Measurements from ENCODE around the gene DNAJA3.

DNAJA3 gene

GRCh38 chr16:4425378-4426020 lies at the start of gene DNAJA3:
Gene DNAJA3 (plus strand): TSS chr16:4425868. CDS start chr16:4425882, 14 bp downstream.
- DNase-seq (ENCODE audit: low read depth in 2 of 2) = peak; percentile 82 to 86

DNA sequence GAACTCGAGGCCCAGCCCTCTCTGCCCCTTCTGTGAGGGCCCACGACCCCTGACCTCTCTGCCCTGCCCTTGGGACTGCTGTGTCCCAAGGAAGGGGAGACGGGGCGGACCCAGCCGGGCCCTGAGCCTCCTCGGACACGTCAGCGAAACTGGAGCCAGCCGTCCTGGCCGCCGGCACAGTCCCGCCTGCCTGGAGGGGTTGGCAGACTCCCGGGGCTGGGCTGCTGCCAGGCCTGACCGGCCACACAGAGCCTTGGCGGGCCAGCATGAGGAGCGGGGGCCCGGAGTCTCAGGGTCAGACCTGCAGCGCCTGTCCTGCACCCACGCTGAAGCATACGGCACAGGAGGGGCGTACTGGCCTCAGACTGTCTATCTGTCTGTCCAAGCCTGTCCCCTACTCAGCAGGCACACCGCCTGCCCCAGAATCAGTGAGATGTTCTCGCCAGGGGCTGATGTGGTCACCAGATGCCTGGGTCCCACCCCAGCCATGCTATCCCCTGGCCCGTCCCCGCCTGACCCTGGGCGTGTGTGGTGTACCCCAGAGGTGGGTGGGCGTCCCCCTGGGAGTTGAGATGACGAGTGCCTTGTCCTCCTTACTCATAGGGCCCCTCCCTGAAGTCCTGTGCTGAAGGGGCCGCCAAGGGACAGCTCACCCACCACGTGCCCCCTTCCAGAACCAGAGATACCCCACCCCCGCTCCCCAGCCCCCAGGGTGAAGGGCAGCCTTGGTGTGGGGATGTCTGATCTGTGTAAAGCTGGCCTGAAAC lies 49.4 kb upstream of the DNAJA3 start:
- no peak for DNase-seq (ENCODE audit: low read depth in 2 of 2)

DNA sequence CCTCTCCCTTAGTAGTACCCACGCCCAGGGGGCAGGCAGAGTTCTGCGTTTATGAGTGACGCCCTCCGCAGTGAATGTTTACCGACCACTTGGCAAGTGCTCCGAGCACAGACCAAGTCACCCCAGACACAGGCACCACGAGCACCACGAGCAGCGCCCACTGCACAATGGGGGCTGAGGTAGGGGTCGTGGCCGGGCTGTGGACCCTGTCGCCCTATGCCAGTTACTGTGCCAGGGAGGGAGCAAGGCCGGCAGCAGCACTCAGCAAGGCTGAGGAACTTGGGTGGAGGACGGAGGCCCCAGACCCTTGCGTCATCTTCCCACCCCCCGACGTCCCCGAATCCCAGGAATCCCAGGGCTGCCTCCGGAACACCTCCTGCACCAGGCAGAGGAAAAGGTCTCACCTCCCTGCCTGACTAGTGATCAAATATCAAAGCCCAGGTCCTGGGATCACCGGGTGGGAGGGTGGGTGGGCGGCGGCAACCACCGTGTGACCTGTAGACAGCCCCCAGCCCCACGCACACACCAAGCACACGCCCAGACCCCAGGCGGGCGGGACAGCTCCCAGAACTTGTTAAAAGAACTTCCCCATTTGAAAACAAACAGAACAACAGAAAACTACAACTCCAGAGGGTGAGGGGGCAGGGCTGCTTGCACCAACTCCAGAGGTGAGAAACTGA lies 48.6 kb upstream of the DNAJA3 start:
- no peak for DNase-seq (ENCODE audit: low read depth in 2 of 2)

DNA sequence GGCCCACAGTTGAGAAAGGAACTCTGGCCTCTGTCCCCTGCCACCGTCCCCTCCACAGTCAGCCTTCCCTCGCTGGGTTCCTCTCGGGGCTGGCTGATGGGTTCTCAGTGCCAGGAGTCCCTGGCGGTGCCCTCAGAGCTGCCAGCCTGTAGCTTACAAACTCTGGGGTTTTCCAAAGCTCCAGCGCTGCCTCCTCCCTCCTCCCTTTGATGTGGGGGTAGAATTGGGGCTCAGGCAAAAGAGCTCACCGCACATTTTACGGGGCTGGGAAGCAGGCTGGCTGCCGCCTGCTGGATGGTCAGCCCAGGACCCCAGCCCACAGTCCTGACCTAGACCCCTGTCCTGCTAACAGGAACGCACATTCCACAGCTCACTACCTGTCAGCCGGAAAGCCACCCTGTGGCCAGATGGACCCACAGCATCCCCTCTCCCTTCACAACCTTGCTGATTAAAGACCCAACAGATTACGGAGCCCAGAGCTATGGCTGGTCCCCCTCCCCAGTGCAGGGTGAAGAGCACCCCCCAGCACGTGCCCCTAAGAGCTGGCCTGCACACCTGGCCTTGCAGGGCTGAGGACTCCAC lies 48.0 kb upstream of the DNAJA3 start:
- DNase-seq (ENCODE audit: low read depth in 2 of 2) = no peak

DNA sequence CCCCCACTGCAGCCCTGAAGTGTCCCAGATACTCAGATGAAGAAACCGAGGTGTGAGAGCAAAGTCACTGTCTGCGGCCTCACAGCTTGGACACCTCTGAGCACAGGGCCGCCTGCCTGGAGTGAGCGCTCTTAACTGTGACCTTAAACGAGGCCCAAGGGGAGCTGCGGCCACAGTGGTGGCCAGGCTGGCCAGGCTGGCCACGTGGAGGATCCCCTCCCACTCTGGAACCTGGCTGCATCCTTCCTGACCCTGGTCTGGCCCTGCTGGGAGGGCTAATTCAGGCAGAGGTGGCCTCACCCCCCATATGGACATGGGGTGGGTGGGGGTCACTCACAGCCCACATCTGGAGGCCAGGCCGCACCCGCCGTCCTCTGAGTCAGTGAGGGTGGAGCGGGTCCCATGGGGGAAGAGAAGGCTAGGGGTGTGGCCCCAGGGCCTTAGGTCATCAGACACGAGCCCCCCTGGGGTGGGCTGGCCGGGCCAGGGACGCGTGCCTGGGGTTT lies 47.5 kb upstream of the DNAJA3 start:
- no peak for DNase-seq (ENCODE audit: low read depth in 2 of 2)

DNA sequence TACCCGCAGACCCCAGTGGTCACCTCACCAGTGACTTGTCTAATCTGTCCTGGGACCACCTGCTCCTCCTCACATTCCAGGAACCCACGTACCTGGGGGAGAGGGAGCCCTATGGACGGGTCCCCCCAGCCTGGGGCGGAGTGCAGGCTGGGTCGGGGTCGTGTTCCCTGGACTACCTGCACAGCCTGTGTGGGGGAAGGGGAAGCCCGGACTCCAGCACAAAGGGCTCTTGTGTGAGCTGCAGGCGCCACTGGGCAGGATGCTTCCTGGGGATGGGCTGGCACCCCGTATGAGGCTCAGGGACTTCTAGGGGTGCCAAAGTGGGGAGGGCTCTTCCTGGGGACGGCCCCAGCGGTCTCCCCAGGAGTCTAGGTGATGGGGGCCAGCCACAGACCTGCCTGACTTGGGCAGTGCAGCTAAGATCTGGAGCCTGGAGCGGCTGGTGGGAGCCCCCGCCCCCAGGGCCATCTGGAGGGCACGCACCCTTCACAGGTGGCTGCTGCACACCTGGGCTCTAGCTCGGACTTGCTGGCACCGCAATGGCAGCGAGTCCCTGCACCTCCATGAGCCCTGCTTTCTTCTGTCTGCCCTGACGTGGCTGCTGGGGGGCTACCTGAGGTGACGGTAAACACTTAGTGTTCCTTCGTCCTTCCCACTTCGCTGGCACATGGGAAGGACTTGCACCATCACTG lies 46.5 kb upstream of the DNAJA3 start:
- no peak for DNase-seq (ENCODE audit: low read depth in 2 of 2)

- no peak for DNase-seq (ENCODE audit: low read depth in 2 of 2)
Observed at GRCh38 chr16:4380119-4381063, 45.3 kb upstream of the DNAJA3 start.

DNA sequence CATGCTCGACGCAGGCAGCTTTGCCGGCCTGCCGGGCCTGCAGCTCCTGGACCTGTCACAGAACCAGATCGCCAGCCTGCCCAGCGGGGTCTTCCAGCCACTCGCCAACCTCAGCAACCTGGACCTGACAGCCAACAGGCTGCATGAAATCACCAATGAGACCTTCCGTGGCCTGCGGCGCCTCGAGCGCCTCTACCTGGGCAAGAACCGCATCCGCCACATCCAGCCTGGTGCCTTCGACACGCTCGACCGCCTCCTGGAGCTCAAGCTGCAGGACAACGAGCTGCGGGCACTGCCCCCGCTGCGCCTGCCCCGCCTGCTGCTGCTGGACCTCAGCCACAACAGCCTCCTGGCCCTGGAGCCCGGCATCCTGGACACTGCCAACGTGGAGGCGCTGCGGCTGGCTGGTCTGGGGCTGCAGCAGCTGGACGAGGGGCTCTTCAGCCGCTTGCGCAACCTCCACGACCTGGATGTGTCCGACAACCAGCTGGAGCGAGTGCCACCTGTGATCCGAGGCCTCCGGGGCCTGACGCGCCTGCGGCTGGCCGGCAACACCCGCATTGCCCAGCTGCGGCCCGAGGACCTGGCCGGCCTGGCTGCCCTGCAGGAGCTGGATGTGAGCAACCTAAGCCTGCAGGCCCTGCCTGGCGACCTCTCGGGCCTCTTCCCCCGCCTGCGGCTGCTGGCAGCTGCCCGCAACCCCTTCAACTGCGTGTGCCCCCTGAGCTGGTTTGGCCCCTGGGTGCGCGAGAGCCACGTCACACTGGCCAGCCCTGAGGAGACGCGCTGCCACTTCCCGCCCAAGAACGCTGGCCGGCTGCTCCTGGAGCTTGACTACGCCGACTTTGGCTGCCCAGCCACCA lies 44.4 kb upstream of the DNAJA3 start:
- DNase-seq (ENCODE audit: low read depth in 2 of 2) = no peak

DNA sequence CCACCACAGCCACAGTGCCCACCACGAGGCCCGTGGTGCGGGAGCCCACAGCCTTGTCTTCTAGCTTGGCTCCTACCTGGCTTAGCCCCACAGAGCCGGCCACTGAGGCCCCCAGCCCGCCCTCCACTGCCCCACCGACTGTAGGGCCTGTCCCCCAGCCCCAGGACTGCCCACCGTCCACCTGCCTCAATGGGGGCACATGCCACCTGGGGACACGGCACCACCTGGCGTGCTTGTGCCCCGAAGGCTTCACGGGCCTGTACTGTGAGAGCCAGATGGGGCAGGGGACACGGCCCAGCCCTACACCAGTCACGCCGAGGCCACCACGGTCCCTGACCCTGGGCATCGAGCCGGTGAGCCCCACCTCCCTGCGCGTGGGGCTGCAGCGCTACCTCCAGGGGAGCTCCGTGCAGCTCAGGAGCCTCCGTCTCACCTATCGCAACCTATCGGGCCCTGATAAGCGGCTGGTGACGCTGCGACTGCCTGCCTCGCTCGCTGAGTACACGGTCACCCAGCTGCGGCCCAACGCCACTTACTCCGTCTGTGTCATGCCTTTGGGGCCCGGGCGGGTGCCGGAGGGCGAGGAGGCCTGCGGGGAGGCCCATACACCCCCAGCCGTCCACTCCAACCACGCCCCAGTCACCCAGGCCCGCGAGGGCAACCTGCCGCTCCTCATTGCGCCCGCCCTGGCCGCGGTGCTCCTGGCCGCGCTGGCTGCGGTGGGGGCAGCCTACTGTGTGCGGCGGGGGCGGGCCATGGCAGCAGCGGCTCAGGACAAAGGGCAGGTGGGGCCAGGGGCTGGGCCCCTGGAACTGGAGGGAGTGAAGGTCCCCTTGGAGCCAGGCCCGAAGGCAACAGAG lies 43.5 kb upstream of the DNAJA3 start:
- no peak for DNase-seq (ENCODE audit: low read depth in 2 of 2)

DNA sequence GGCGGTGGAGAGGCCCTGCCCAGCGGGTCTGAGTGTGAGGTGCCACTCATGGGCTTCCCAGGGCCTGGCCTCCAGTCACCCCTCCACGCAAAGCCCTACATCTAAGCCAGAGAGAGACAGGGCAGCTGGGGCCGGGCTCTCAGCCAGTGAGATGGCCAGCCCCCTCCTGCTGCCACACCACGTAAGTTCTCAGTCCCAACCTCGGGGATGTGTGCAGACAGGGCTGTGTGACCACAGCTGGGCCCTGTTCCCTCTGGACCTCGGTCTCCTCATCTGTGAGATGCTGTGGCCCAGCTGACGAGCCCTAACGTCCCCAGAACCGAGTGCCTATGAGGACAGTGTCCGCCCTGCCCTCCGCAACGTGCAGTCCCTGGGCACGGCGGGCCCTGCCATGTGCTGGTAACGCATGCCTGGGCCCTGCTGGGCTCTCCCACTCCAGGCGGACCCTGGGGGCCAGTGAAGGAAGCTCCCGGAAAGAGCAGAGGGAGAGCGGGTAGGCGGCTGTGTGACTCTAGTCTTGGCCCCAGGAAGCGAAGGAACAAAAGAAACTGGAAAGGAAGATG lies 42.8 kb upstream of the DNAJA3 start:
- DNase-seq (ENCODE audit: low read depth in 2 of 2) = no peak

DNA sequence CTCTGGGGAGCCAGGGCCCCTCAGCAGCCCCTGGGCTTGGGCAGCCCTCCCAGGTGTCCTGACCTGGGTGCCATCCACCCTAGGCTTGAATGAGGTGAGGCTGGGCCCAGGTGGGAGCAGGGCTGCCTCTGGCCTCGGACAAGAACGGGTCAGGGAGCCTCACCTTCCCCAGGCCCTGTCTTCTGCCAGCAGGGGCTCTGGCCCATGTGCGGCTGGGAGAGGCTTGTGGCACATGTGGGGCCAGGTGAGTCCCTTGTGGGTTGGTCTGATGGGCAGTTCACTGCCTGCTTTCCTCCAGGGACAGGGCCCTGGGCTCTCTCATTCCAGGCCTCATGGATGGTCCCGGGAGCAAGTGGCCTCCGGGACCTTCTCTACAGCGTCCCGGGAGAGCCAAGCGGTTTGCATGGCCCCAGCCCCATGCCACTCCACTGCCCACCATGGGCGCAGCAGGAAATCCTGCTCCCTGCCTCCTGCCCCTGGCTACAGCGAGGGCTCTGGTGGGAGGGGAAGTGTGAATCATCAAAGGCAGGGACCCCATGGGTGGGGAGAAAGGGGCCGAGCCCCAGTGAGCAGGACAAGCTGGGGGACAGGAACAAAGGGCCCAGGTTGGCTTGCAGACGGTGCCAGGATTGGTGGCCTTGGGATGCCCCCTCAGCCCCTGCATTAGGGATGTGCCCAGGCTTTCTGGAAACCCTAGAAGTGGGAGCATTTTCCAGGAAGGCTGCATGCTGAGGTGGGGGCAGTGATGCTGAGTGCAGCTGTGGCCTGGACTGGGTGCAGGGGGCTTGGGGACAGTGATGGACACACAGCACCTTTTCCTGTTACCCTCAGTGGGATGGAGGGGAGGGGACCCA lies 41.9 kb upstream of the DNAJA3 start:
- DNase-seq (ENCODE audit: low read depth in 2 of 2) = no peak

GRCh38 chr16:4384509-4384942 lies 41.1 kb upstream of the DNAJA3 start:
- DNase-seq (ENCODE audit: low read depth in 2 of 2) = no peak

DNA sequence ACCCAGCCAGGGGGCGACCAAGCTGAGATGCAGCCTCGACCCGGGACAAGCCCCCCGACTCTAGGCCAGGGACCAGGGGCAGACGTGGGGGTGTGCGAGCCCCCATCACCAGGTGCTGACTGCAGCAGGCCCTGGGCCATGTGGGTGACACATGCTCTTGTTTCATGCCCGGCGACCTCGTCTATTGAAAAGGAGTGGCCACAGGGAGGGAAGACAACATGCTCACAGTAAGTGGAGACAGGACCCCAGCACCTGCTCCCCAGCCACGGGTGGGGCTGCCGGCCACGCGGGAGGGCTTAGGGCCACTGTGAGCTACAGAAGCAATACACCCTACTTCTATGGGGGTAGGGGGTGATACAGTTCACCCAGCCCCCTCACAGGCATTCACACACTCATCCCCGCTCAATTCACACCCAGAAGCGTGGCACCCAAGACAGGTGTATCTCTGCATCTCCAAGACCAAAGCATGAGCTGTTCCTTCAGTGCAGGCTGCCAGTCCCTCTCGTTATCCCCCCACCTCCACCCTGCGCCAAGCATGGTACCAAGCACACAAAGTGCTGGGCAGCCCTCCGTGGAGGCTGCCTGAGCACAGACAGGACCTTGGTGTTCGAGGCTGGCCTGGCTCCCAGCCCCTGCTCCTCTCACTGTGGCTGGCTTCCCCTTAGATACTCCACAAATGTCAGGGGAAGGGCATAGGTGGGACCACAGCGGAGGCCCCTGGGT lies 40.4 kb upstream of the DNAJA3 start:
- no peak for DNase-seq (ENCODE audit: low read depth in 2 of 2)

DNA sequence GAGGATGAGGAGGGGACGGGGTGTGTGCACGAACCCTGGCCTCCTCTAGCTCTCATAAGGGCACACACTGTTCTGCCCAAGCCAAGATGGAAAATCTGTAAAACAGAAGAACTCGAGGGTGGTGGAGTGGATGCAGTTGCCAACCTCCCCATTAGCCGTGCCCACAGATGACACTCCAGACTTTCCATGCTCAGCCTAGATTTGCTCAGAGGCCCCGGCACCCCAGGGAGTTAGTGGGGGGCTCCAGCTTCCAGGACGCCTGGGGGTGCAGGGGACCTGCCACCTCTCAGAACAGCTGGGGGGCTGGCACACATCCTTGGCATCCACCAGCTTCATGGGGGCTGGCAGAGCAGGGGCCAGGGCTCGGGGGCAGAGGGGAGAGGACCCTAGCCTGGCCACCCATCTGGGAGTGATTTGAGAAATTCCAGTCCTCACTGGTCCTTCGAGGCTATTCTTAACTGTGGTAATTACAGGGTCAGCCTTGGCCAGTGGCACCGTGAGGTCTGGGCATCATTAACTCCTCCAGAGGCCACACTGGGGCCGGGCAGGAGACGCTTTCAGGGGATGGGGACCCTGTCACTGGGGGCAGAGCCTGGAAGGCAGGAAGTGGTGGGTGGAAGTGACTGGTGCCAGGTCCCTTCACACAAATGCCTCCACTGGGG lies 39.7 kb upstream of the DNAJA3 start:
- no peak for DNase-seq (ENCODE audit: low read depth in 2 of 2)

GRCh38 chr16:4386451-4386805 lies 39.2 kb upstream of the DNAJA3 start:
- no peak for DNase-seq (ENCODE audit: low read depth in 2 of 2)

DNA sequence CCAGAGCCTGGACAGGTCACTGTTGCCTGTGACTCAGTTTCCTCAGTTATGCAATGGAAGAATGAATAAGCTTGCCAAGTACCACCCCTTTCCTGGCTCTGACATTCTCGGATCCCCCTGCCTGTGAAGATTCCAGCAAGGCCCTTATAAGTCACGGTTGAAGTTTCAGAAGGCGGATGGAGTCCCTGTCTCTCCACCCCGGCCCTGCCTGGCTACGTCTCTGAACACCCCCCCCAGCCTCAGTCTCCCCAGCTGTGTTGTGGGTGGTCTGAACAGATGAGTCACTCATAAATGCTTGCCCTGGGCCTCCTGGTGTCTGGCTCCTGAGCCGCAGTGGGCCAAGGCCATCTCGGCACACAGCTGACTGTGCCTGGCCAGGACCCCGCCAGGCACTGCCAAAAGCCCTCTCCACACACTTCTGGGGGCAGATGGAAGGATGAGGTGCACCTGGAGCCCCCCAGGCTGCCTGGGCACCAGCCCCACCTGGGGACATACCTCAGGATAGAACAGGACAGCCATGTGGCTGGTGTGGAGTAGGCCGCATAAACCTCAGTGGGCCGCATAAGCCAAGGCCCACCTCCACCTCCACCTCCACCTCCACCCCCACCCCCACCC lies 38.6 kb upstream of the DNAJA3 start:
- DNase-seq (ENCODE audit: low read depth in 2 of 2) = no peak
